Stimulated activated naive B cell treated with anti-CD40 and anti-IgM and Interleukin-4, amounts not matched to agents 10 μg/mL and 1 μg/mL and 100 μg/mL, for 72 hours (primary cell): ENCODE measurements around the gene FOLR3.
"Not testable (repeated sequence)": the region's sequence is repeated elsewhere in the genome, so short reads cannot be mapped to it uniquely, and the experiment has no call there.

ENCODE experiments used
- ATAC-seq, 2 donors: fragments of 150-1000 bp; cut with Tn5 transposase; replicated peaks; 2 replicates each; pipeline ENCODE4 v1.10.0; 2021; ENCODE audit warnings: moderate library complexity in 1 of 2
- DNase-seq: peaks from one replicate; pipeline ENCODE4 v3.0.0; 2021
- H3K27ac Mint-ChIP-seq: one replicate; pipeline ENCODE4 v1.8.0; 2022; ENCODE audit warnings: mild to moderate bottlenecking, mixed read lengths
- H3K27me3 Mint-ChIP-seq, 2 donors: one replicate each; pipeline ENCODE4 v1.8.0; 2022; ENCODE audit warnings: mixed read lengths in 2 of 2
- H3K36me3 Mint-ChIP-seq, 2 donors: one replicate each; pipeline ENCODE4 v1.8.0; 2022; ENCODE audit warnings: mixed read lengths in 2 of 2, mild to moderate bottlenecking in 1 of 2
- H3K4me1 Mint-ChIP-seq, 2 donors: one replicate each; pipeline ENCODE4 v1.8.0; 2022; ENCODE audit warnings: mixed read lengths in 2 of 2, mild to moderate bottlenecking in 1 of 2
- H3K4me3 Mint-ChIP-seq, 2 donors: one replicate each; pipeline ENCODE4 v1.8.0; 2022; ENCODE audit warnings: mild to moderate bottlenecking in 2 of 2, mixed read lengths in 2 of 2, moderate library complexity in 1 of 2
- H3K9me3 Mint-ChIP-seq, 2 donors: one replicate each; pipeline ENCODE4 v1.8.0; 2022; ENCODE audit warnings: mixed read lengths in 2 of 2, mild to moderate bottlenecking in 1 of 2

FOLR3 gene

GRCh38 chr11:72162891-72163492 is 27.5 kb downstream of the FOLR3 start:
- Mint-ChIP-seq H3K36me3 (no peaks in the 10 kb centered on the region), H3K27me3 (peaks cover 19 to 26% of the 10 kb centered on the region in 2 donors), H3K9me3 (no peaks in the 10 kb centered on the region), H3K4me3 (no peak overlapping the region), H3K27ac (no peak overlapping the region), H3K4me1 (no peaks in the 10 kb centered on the region)
- ATAC-seq (no peak), DNase-seq (no peak)

- H3K9me3 Mint-ChIP-seq, H3K27ac Mint-ChIP-seq, H3K4me3 Mint-ChIP-seq, H3K36me3 Mint-ChIP-seq, H3K4me1 Mint-ChIP-seq, DNase-seq, ATAC-seq: not testable (repeated sequence)
- peaks cover 16 to 25% of the 10 kb centered on the region in 2 donors for H3K27me3 Mint-ChIP-seq
Observed at GRCh38 chr11:72164187-72164586, 28.7 kb downstream of the FOLR3 start.

- ATAC-seq, H3K4me3 Mint-ChIP-seq, DNase-seq, H3K9me3 Mint-ChIP-seq, H3K4me1 Mint-ChIP-seq, H3K27ac Mint-ChIP-seq, H3K36me3 Mint-ChIP-seq: not testable (repeated sequence)
- H3K27me3 Mint-ChIP-seq: peaks cover 8 to 25% of the 10 kb centered on the region in 2 donors
Observed at GRCh38 chr11:72169046-72169555, 33.6 kb downstream of the FOLR3 start.

GRCh38 chr11:72169754-72170153 is 34.2 kb downstream of the FOLR3 start:
- H3K27ac Mint-ChIP-seq, ATAC-seq, H3K4me3 Mint-ChIP-seq, H3K9me3 Mint-ChIP-seq, H3K4me1 Mint-ChIP-seq, DNase-seq, H3K36me3 Mint-ChIP-seq: not testable (repeated sequence)
- H3K27me3 Mint-ChIP-seq: peaks cover 8 to 25% of the 10 kb centered on the region in 2 donors

DNA sequence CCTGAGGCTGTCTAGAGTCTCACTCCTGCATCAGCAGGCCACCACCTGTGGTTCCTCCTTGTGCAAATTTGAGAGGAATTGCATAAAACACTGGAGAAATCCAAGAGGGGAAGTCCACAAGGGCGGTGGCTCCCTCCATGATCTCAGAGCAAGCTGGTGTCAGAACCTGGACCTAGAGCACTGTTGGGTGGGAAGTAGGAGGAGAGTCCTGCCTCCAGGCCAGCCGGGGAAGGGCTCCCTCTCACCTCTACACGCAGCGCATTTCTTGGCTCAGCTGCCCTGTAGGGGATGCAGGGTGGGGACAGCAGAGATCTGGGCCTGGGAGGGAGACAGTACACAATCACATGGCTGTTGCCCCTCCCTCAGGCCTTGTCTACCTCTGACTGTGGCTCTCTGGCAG is 36.5 kb downstream of the FOLR3 start:
- not testable (repeated sequence) for ATAC-seq, DNase-seq, H3K4me3 Mint-ChIP-seq, H3K9me3 Mint-ChIP-seq, H3K36me3 Mint-ChIP-seq, H3K4me1 Mint-ChIP-seq, H3K27ac Mint-ChIP-seq
- peaks cover 8 to 19% of the 10 kb centered on the region in 2 donors for H3K27me3 Mint-ChIP-seq

DNA sequence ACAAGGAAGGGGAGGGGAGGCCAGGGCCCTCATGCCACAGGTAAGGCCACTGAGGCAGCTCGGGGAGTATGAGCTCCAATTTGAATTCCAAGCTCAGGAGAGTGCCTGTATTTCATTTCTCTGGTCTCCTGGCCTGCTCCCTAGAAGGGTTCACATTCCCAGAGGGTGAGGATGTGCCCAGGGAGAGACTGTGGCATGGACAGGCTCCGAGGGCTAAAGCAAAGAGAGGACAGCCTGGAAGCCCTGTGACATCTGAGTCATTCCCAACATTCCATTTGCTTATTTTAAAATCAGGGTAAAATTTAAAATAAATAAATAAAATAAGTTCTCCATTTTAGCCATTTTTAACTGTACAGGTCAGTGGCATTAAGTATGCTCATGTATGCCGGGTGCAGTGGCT is 37.8 kb downstream of the FOLR3 start:
- DNase-seq (no peak), ATAC-seq (no peak)
- H3K36me3 Mint-ChIP-seq: no peaks in the 10 kb centered on the region
- peaks cover 15 to 23% of the 10 kb centered on the region in 2 donors for H3K27me3 Mint-ChIP-seq
- H3K4me3 Mint-ChIP-seq: no peak overlapping the region
- H3K27ac Mint-ChIP-seq: no peak overlapping the region
- H3K9me3 Mint-ChIP-seq: no peaks in the 10 kb centered on the region
- H3K4me1 Mint-ChIP-seq: no peaks in the 10 kb centered on the region

- ATAC-seq (no peak), DNase-seq (no peak)
- H3K27ac Mint-ChIP-seq: no peak overlapping the region
- no peaks in the 10 kb centered on the region for H3K4me1 Mint-ChIP-seq
- H3K4me3 Mint-ChIP-seq: no peak overlapping the region
- H3K36me3 Mint-ChIP-seq: no peaks in the 10 kb centered on the region
- H3K27me3 Mint-ChIP-seq: peaks cover 15 to 17% of the 10 kb centered on the region in 2 donors
- no peaks in the 10 kb centered on the region for H3K9me3 Mint-ChIP-seq
Observed at GRCh38 chr11:72174302-72175070, 39.0 kb downstream of the FOLR3 start.

DNA sequence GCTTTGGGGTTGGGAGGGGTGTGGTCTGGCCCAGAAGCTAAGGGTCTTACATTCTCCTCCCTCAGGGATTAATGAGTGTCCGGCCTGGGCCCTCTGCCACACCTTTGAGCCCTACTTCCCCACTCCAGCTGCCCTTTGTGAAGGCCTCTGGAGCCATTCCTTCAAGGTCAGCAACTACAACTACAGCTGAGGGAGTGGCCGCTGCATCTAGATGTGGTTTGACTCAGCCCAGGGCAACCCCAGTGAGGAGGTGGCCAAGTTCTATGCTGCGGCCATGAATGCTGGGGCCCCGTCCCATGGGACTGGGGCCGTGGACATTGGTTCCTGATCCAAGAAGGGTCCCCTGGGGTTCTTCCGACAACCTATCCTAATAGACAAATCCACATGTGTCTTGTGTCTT is 42.1 kb downstream of the FOLR3 start:
- Mint-ChIP-seq H3K36me3 (no peaks in the 10 kb centered on the region), H3K4me3 (no peak overlapping the region), H3K4me1 (no peaks in the 10 kb centered on the region), H3K9me3 (no peaks in the 10 kb centered on the region), H3K27ac (no peak overlapping the region), H3K27me3 (peaks cover 19 to 20% of the 10 kb centered on the region in 2 donors)
- ATAC-seq (no peak), DNase-seq (no peak)

GRCh38 chr11:72179049-72179803 is 43.7 kb downstream of the FOLR3 start:
- no peaks in the 10 kb centered on the region for H3K9me3 Mint-ChIP-seq
- H3K27ac Mint-ChIP-seq: no peak overlapping the region
- ATAC-seq: no peak
- H3K27me3 Mint-ChIP-seq: peaks cover 20 to 26% of the 10 kb centered on the region in 2 donors
- no peak overlapping the region for H3K4me3 Mint-ChIP-seq
- H3K36me3 Mint-ChIP-seq: no peaks in the 10 kb centered on the region
- no peak for DNase-seq
- peaks cover 5 to 7% of the 10 kb centered on the region in 2 donors for H3K4me1 Mint-ChIP-seq

DNA sequence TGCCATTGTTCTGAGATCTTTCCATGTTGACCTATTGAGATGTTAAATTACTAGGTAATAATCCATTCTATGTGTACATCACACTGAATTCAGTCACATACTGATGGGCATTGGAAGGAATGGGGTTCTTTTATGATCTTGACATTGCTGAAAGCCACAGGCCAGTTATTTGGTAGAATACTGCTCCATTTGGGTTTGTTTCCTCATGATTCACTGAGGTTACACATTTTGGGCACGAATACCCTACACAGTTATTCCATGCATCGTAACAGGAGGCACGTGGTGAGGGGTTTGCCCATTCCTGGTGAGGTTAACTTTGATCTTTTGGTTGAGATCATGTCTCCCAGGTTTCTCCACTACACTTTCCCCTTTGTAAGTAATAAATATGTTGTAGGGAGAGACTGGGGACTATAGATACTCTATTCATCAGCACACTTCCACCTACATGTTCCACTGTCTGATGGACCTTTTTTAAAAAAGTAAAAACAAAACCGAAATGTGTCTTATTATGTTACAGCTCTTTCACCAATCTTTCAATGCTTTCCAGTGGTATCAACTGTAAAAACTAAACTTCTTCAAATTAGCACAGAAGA is 44.4 kb downstream of the FOLR3 start:
- Mint-ChIP-seq H3K27me3 (peaks cover 20 to 26% of the 10 kb centered on the region in 2 donors), H3K27ac (no peak overlapping the region), H3K4me3 (no peak overlapping the region), H3K9me3 (no peaks in the 10 kb centered on the region), H3K4me1 (peaks cover 5 to 7% of the 10 kb centered on the region in 2 donors), H3K36me3 (no peaks in the 10 kb centered on the region)
- no peak for DNase-seq
- ATAC-seq: no peak

DNA sequence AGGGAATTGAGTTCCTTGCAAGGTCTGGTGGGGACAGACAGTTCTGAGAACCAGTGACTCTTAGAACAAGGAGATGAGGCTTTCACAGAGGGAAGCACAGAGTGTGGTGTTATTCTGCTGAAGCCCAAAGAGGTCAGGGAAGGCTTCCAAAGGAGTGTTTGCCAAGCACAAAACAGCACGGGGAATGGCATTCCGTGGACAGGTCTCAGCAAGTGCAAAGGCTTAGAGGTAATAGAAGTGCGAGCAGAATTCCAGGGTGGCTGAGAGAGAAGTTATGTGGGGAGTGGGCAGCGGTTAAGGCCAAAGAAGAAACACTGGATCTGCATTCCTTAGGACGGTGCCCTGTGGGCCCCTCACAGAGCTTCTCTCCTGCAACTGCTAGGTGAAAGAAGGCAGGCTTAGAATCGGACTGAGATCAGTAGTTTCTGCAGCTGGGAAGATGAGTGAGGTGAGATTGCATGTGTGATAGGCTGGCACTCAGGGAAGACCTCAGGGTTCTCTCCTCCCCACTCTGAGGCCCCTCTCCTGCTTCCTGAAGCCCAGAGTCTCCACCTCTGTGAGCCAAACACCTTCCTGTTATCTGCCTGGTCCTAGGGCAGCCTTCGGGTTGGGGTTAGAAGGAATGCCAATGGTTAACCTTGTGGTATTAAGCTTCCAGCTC is 45.5 kb downstream of the FOLR3 start:
- H3K27ac Mint-ChIP-seq, DNase-seq, H3K4me3 Mint-ChIP-seq, H3K36me3 Mint-ChIP-seq, H3K9me3 Mint-ChIP-seq, H3K4me1 Mint-ChIP-seq, ATAC-seq: not testable (repeated sequence)
- peaks cover 20 to 26% of the 10 kb centered on the region in 2 donors for H3K27me3 Mint-ChIP-seq

DNA sequence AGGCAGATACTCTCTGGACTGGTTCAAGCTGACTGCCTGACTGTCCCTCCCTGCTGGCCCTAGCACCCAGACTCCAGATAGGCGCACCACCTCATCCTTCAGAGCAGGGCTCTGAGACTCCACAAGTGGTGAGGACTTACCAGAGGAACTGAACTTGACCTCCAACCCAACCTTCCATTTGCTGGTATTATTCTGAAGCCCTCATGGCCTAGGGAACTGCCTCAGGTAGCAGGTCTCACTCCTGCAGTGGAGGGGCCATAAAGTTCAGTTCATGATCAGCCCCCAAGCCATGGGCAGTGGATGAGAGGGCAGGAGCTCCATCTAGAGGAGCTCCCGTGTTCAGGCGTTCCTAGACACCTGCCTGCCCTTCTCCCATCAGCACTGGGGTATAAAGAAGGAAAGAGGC is 46.0 kb downstream of the FOLR3 start:
- H3K4me3 Mint-ChIP-seq, H3K9me3 Mint-ChIP-seq, H3K27ac Mint-ChIP-seq, H3K36me3 Mint-ChIP-seq, DNase-seq, ATAC-seq, H3K4me1 Mint-ChIP-seq: not testable (repeated sequence)
- peaks cover 20 to 26% of the 10 kb centered on the region in 2 donors for H3K27me3 Mint-ChIP-seq

- peaks cover 5% of the 10 kb centered on the region in 2 donors for H3K4me1 Mint-ChIP-seq
- no peak overlapping the region for H3K4me3 Mint-ChIP-seq
- peaks cover 3 to 5% of the 10 kb centered on the region in 2 donors for H3K27me3 Mint-ChIP-seq
- no peak for DNase-seq
- ATAC-seq: no peak
- no peak overlapping the region for H3K27ac Mint-ChIP-seq
- no peaks in the 10 kb centered on the region for H3K9me3 Mint-ChIP-seq
- no peaks in the 10 kb centered on the region for H3K36me3 Mint-ChIP-seq
Observed at GRCh38 chr11:72188267-72188666, 52.7 kb downstream of the FOLR3 start.
